DND-41 (cell line): Measurements from ENCODE around the gene GIPR.

Experiments
- ATAC-seq: fragments of 200-7000 bp; cut with Tn5 transposase; 3 replicates; pipeline ENCODE4 v1.9.1; 2021; ENCODE audit warnings: low read depth; ENCODE audit not compliant: insufficient read depth
- DNase-seq: peaks from one replicate; pipeline ENCODE4 v3.0.0-alpha.2; 2020
- H2AFZ ChIP-seq: 2 replicates; pipeline ENCODE4 v1.6.0; 2012; ENCODE audit warnings: low read depth, low read length
- H3K27ac ChIP-seq: 2 replicates; pipeline ENCODE4 v1.5.1; 2012; ENCODE audit warnings: low read length, inconsistent platforms
- H3K27me3 ChIP-seq: fragments of 200-600 bp; sonication (generic); 2 replicates; pipeline ENCODE4 v1.6.0; 2012; ENCODE audit warnings: low read length, mild to moderate bottlenecking, inconsistent platforms; ENCODE audit not compliant: insufficient read depth, poor library complexity
- H3K36me3 ChIP-seq: 2 replicates; pipeline ENCODE4 v1.5.1; 2012; ENCODE audit warnings: low read length, inconsistent platforms; ENCODE audit not compliant: insufficient read depth
- H3K4me1 ChIP-seq: 2 replicates; pipeline ENCODE4 v1.5.1; 2012; ENCODE audit warnings: mild to moderate bottlenecking, low read length; ENCODE audit not compliant: insufficient read depth
- H3K4me2 ChIP-seq: 2 replicates; pipeline ENCODE4 v1.6.0; 2012; ENCODE audit warnings: mild to moderate bottlenecking, moderate library complexity, low read length, inconsistent platforms; ENCODE audit not compliant: insufficient read depth
- H3K4me3 ChIP-seq, 2 experiments: fragments of 200-600 bp in 1 of 2; shearing (Covaris generic) in 1 of 2; 2 replicates each; pipeline ENCODE4 v1.5.1; 2012 to 2016; ENCODE audit warnings: inconsistent platforms in 2 of 2, low read length in 2 of 2, mild to moderate bottlenecking in 2 of 2, low read depth in 1 of 2, moderate library complexity in 1 of 2
- H3K79me2 ChIP-seq: 2 replicates; pipeline ENCODE4 v1.6.0; 2012; ENCODE audit warnings: low read length, inconsistent platforms; ENCODE audit not compliant: insufficient read depth
- H3K9ac ChIP-seq: 2 replicates; pipeline ENCODE4 v1.6.0; 2012; ENCODE audit warnings: low read depth, mild to moderate bottlenecking, inconsistent platforms, low read length, moderate library complexity
- H3K9me3 ChIP-seq: 2 replicates; pipeline ENCODE4 v1.5.1; 2012; ENCODE audit warnings: low read length, moderate library complexity, mild to moderate bottlenecking, inconsistent platforms; ENCODE audit not compliant: insufficient read depth, severe bottlenecking
- H4K20me1 ChIP-seq: 2 replicates; pipeline ENCODE4 v1.6.0; 2012; ENCODE audit warnings: low read length; ENCODE audit not compliant: insufficient read depth
- EZH2 ChIP-seq: IDR thresholded peaks from 3 replicates; pipeline ENCODE4 v1.6.1; 2012; ENCODE audit warnings: borderline replicate concordance, low read depth, mild to moderate bottlenecking, moderate library complexity, low read length, inconsistent platforms; ENCODE audit not compliant: severe bottlenecking
- TF ChIP-seq, protein P1 (sequence below): IDR thresholded peaks from 2 replicates; pipeline ENCODE4 v1.5.1; 2012; ENCODE audit warnings: borderline replicate concordance, low read length, moderate library complexity, mild to moderate bottlenecking; ENCODE audit not compliant: poor library complexity, severe bottlenecking; ENCODE audit errors: extremely low read depth

The GIPR gene

DNA sequence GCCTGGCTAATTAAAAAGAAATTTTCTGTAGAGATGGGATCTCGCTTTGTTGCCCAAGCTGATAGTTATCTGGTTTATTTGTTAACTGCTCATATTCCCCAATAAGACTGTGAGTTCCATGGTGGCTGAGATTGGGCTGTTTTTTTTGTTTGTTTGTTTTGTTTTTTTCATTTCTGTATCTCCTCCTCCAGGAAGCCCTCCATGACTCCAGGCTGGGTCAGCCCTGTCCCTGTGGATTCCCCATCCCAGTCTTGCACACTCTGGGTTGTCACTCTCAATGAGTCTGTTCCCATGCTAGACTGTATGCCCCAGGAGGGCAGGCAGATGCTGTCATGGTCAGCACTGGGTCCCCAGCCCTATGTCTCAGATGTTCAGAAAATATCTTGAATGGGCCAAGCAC lies 31.7 kb upstream of the GIPR start:
- Histone ChIP-seq H3K9ac (no peak overlapping the region), H3K79me2 (peaks cover 6% of the 10 kb centered on the region), H2AFZ (no peak overlapping the region), H3K9me3 (no peaks in the 10 kb centered on the region), H4K20me1 (no peaks in the 10 kb centered on the region), H3K4me3 (no peak overlapping the region), H3K27me3 (no peaks in the 10 kb centered on the region), H3K27ac (no peak overlapping the region), H3K36me3 (peaks cover 15% of the 10 kb centered on the region), H3K4me2 (no peak overlapping the region), H3K4me1 (peaks cover 32% of the 10 kb centered on the region)
- ATAC-seq, result no peak
- no peak for DNase-seq
- TF ChIP-seq, protein P1, sequence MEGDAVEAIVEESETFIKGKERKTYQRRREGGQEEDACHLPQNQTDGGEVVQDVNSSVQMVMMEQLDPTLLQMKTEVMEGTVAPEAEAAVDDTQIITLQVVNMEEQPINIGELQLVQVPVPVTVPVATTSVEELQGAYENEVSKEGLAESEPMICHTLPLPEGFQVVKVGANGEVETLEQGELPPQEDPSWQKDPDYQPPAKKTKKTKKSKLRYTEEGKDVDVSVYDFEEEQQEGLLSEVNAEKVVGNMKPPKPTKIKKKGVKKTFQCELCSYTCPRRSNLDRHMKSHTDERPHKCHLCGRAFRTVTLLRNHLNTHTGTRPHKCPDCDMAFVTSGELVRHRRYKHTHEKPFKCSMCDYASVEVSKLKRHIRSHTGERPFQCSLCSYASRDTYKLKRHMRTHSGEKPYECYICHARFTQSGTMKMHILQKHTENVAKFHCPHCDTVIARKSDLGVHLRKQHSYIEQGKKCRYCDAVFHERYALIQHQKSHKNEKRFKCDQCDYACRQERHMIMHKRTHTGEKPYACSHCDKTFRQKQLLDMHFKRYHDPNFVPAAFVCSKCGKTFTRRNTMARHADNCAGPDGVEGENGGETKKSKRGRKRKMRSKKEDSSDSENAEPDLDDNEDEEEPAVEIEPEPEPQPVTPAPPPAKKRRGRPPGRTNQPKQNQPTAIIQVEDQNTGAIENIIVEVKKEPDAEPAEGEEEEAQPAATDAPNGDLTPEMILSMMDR, result no peak
- TF ChIP-seq EZH2, result no peak

DNA sequence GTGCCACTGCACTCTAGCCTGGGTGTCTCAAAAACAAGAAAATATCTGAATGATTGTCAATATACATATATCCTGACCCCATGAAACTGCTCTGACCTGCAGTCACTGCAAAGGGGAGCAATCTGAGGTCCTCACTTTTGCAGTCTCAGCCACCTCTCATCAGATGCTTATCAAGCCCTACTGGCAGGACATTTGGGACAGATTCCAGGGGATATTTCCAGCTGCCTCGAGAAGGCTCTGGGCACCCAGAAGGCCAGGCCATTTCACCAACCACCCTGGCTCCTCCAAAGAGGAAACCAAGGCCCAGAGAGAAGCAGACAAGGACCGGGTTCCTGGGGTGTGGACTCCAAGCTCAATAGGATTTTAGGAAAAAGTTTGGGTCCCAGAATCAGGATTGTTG lies 31.1 kb upstream of the GIPR start:
- peaks cover 15% of the 10 kb centered on the region for H3K36me3 ChIP-seq
- DNase-seq (no peak), ATAC-seq (no peak)
- TF ChIP-seq, protein P1, result no peak
- TF ChIP-seq EZH2, result no peak
- H3K4me1 ChIP-seq, result peaks cover 38% of the 10 kb centered on the region
- no peaks in the 10 kb centered on the region for H4K20me1 ChIP-seq
- peaks cover 6% of the 10 kb centered on the region for H3K79me2 ChIP-seq
- no peaks in the 10 kb centered on the region for H3K27me3 ChIP-seq
- H2AFZ ChIP-seq, result no peak overlapping the region
- H3K27ac ChIP-seq, result no peak overlapping the region
- H3K9me3 ChIP-seq, result no peaks in the 10 kb centered on the region
- no peak overlapping the region for H3K4me2 ChIP-seq
- no peak overlapping the region for H3K4me3 ChIP-seq
- H3K9ac ChIP-seq, result no peak overlapping the region

DNA sequence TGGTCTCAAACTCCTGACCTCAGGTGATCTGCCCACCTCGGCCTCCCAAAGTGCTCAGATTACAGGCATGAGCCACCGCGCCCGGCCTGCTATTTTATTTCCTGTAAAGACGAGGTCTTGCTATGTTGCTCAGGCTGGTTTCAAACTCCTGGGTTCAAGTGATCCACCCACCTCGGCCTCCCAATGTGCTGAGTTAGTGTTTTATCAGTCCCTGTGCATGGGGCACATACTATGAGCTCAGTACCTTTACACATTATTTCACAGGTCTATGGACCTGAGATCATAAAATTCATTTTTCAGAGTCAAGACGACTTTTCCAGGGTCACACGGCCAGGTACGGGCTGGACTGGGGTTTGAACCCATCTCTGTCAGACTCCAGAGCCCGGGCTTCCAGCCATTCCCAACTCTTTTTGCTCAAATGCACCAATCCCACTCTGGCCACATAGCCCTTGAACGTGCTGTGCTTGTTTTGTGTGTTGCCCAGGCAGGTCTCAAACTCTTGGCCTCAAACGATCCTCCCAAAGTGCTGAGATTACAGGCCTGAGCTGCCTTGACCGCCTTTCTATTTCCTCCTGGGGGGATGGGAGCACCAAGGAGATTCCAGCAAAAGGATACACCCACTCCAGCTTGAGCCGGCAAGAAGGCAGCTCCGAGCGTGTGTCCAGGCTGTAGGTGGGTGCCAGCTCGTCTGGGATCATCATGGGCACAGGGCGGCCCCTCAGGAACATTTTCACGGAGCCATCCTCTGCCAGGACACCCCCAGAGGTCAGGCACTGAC lies 29.9 kb upstream of the GIPR start:
- Histone ChIP-seq H3K9me3 (no peaks in the 10 kb centered on the region), H3K27ac (0 out of 2 replicates have a peak overlapping the region, but pooled peaks have one; percentile 3), H3K4me3 (peak overlapping the region; percentile 49 to 73; a peak in 3 of 4 replicates), H3K27me3 (no peaks in the 10 kb centered on the region), H2AFZ (no peak overlapping the region), H3K4me1 (peaks cover 48% of the 10 kb centered on the region), H3K9ac (peak overlapping the region; percentile 71), H3K79me2 (peaks cover 6% of the 10 kb centered on the region), H3K4me2 (peak overlapping the region; percentile 69), H3K36me3 (peaks cover 6% of the 10 kb centered on the region), H4K20me1 (no peaks in the 10 kb centered on the region)
- no peak for DNase-seq
- TF ChIP-seq, protein P1, result no peak
- no peak for TF ChIP-seq EZH2
- no peak for ATAC-seq
